ENCODE data around the gene CFAP53.

The CFAP53 gene

GRCh38 chr18:50287441-50288347 lies 21.4 kb upstream of the CFAP53 start, which contains the start of gene CXXC1:
TSS of gene CXXC1 (minus strand) at chr18:50287692. CDS start at chr18:50287589, 103 bp downstream.
- DNase-seq: peak; percentile 97 to 99

GRCh38 chr18:50287028-50287440 lies 20.7 kb upstream of the CFAP53 start:
- no peak for DNase-seq

GRCh38 chr18:50286391-50287027 lies 20.2 kb upstream of the CFAP53 start:
- peak in 1 of 2 experiments; percentile 33 for DNase-seq

- no peak for DNase-seq
Measured at GRCh38 chr18:50285631-50286321, 19.5 kb upstream of the CFAP53 start.

- DNase-seq: no peak
Measured at GRCh38 chr18:50285071-50285470, 18.8 kb upstream of the CFAP53 start.

- no peak for DNase-seq
Measured at GRCh38 chr18:50284255-50284885, 18.1 kb upstream of the CFAP53 start.

GRCh38 chr18:50283469-50284209 lies 17.3 kb upstream of the CFAP53 start:
- DNase-seq: no peak

- no peak for DNase-seq
Measured at GRCh38 chr18:50282521-50283335, 16.4 kb upstream of the CFAP53 start.

GRCh38 chr18:50281972-50282520 lies 15.8 kb upstream of the CFAP53 start:
- no peak for DNase-seq

- peak; percentile 89 to 99 for DNase-seq
Measured at GRCh38 chr18:50281295-50281971, 15.1 kb upstream of the CFAP53 start, which contains the start of gene MBD1. TSS of gene MBD1 (minus strand) at chr18:50281523. CDS start at chr18:50279992, 1,531 bp downstream.

GRCh38 chr18:50280707-50281294 lies 14.5 kb upstream of the CFAP53 start:
- no peak for DNase-seq

GRCh38 chr18:50279752-50280151 lies 13.5 kb upstream of the CFAP53 start:
- DNase-seq: no peak

- DNase-seq: no peak
Measured at GRCh38 chr18:50277942-50278341, 11.6 kb upstream of the CFAP53 start.

GRCh38 chr18:50276452-50276851 lies 10.2 kb upstream of the CFAP53 start:
- DNase-seq: no peak

GRCh38 chr18:50275503-50276036 lies 9.3 kb upstream of the CFAP53 start:
- DNase-seq: no peak

- no peak for DNase-seq
Measured at GRCh38 chr18:50274941-50275340, 8.6 kb upstream of the CFAP53 start.

GRCh38 chr18:50274044-50274442 lies 7.7 kb upstream of the CFAP53 start:
- DNase-seq: no peak

GRCh38 chr18:50273203-50274043 lies 7.1 kb upstream of the CFAP53 start:
- no peak for DNase-seq

- DNase-seq: no peak
Measured at GRCh38 chr18:50272568-50272967, 6.3 kb upstream of the CFAP53 start.

Measured in SHP77 (cell line).